ENCODE measurements around the gene TMEM154.

The TMEM154 gene

GRCh38 chr4:152693871-152694270, 14.1 kb upstream of the TMEM154 start:
- no peak for DNase-seq

DNA sequence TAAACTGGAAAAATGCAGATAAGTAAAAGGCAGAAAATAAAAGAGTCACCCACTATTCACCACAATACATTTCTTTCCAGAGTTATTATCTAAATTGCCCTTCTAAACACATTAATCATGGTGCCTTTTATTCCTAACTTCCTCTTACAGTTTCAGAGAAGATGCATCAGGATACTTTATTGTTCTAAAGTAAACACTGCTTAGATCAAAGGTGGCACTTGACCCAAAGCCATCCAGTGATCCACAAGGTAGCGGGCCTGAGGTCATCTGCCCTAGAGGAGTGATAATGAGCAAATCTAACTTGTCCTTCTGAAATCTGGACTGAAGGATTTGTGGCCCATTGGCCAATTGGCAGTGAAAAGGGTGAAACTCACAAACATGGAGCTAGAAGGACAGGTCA, 12.0 kb upstream of the TMEM154 start:
- DNase-seq: no peak

DNA sequence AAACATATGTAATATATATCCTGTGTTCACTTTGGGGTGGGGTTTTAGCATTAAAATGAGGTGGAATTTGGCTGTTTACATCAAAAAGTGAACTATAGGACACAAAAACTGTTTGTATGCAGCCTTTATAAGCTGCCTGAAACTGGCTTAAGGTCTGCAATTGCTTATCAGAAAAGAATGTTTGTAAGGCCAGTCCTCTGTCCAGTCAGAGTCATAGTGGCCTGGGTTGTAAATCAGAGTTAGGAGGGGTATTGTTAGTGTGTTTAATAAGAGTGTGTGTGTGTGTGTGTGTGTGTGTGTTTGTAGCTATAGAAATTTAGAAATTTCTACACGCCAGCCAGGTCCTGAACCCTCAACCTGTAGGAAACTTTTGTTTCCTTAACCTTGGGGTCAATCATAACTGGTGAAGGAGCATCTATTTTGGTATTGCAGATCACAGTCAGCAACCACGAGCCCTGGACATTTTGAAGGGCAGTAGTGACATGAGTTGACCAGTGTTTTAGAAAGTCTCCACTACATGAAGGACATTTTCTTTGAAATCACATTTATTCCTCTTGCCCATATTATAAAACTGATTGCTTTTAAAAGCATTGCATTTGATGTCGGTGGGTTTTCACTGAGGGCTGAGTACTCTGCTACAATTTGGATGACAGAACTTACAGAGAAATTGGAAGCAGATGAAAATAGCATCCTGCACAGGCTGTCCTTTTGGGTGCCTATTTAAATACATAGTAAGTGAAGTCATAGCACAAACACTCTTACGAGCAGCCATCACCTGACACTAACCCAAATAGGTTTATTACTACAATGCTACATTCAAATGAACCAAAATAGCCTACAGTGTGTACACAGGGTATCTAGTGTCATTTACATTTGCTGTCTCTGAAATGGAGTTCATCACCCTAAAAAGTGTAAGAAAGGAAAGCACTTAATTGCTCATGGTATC, 11.2 kb upstream of the TMEM154 start:
- DNase-seq: peak; percentile 19

DNA sequence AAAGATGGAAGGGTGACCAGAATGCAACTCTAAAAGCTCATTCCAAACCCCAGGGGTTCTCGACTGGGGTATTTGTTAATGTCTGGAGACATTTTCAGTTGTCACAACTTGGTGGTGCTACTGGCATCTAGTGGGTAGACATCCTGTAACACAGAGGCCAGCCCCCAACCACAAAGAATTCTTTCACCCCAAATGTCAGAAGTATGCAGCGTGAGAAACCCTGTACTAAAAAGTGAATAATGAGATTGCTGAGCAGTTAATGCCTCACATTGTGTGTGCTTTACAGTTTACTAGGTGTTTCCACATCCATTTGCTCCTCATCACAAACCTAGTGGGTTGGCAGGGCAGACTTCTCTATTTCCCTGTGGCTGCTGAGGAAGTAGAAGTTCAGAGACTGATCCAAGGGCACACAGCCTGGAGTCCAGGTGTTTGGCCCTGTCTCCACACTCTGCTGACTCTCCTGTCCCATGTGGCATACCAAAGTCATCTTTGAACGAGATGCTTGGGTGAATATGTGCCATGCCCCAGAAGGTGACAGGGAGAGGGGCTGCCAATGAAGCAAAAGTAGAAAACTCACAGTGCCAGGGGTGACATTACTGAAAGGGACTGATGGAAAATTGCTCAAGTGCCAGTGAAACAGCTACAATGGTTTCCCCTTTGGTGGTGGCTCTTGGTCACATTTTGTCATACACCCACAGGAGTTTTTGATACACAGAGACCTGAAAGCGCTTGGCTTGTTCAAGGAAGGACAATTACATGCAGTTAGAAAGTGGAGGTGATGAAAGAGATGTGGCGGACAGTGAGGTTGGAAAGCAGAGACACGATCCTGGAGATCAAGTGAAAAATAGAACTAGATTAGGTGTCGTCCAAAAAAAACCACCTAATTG, 10.1 kb upstream of the TMEM154 start:
- DNase-seq: no peak

- DNase-seq: no peak
Observed at GRCh38 chr4:152687974-152688599, 8.3 kb upstream of the TMEM154 start.

DNA sequence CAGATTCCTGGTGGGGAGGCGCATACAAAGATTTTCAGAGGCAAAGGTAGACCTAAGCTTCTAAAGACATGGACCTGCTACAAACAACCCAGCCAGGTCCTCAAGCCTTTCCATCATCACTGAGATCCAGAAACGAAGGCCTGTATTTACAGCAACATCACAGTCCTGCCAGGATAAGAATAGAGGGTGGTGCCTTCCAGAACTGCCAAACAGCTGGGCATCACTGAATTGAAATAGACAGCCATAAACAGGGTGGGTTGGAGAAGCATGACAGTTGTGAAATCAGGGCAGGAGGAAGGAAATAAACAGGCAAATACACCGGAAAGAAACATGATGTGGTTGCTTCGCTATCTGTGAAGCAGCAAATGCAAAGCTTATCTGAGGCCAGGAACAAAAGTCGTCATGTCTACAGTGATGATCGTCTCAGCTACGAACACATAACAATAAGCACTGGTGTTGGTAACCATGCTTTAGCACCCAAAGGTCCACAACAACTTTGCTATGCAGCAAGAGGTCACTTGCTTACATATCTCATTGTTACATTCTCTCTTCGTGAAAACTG, 6.7 kb upstream of the TMEM154 start:
- no peak for DNase-seq

- no peak for DNase-seq
Observed at GRCh38 chr4:152684587-152684986, 4.8 kb upstream of the TMEM154 start.

DNA sequence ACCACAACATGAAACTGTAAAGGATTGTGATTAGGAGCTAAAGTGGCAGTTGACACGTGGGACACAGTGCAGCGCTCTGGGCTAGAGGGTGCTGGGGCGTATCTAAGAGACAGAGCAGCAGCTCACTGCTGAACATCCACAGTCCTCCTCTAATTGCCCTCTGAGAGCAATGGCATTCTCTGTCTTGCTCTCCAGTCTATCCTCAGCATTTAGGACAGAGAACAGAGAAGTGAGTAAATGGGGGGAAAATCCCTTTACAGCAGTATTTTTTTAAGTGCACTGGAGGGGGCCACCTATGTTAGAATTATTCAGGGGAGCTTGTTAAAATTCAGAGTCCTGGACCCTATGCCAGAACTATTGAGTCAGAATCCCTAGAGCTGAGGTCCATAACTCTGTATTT, 4.2 kb upstream of the TMEM154 start:
- DNase-seq: no peak

- DNase-seq: no peak
Observed at GRCh38 chr4:152682143-152682941, 2.5 kb upstream of the TMEM154 start.

DNA sequence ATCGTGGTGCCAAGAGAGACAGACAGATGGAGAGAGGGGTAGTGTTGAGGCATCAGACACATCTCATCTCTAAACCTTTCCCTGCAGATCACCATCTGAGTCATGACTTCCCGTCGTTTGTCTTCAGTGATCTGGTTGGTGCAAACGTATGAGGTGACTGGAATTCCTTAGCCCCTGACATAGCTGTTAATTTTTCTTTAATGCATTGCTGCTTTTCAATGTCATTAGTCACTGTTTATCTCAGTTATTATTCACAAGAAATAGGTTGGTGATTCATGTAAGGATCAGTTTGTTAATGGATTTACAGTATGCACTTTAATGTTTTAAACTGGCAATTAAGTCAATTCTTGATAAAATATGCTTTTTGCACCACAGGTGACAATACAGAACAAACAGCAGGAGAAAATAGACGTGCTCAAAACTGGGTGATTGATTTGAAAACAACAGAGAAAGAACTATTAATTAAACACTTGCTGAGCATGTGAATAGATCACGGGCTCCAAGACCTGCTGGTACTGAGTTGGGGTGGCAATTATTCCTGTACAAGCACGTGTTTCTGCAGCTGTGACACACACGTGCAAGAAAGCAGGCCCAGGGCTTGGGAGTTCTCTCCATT, 1.3 kb upstream of the TMEM154 start:
- peak; percentile 73 for DNase-seq

- no peak for DNase-seq
Observed at GRCh38 chr4:152678841-152679240, 956 bp downstream of the TMEM154 start.

GRCh38 chr4:152677117-152677516, 2.7 kb downstream of the TMEM154 start:
- DNase-seq: no peak

DNA sequence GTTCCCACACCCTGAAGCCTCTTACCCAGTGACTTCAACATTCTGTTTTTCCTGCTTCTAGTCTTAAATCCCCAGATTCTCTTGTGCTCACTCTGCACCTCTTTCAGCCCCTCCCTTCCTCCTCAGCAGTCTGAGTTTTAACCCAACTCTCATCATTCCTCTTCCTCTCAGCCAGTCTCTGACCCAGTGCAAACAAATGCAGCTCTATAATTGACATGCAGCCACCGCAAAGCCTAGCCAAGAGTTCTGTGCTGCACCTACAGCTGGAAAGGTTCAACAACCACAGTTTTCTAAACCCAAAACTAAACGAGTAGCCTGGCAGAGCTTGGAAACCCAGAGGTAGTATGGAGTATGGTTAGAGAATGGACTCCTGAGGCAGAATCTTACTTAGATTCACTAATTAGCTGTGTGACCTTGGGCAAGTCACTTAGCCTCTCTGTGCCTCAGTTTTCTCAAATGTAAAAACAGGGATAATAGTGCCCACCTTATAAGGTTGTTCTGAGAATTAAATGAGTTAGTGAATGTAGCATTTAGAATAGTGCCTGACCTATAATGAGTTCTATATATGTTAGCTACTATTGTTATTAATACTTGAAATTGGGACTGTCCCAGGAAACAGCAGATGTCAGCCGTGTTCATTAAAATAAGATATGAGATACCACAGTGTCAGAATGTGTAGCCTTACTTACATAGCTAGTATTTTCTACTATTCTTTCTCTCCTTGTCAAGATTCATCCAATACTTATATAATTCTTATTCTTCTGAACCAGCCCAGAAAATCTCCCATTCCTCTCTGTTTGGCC, 3.5 kb downstream of the TMEM154 start:
- DNase-seq: no peak

DNA sequence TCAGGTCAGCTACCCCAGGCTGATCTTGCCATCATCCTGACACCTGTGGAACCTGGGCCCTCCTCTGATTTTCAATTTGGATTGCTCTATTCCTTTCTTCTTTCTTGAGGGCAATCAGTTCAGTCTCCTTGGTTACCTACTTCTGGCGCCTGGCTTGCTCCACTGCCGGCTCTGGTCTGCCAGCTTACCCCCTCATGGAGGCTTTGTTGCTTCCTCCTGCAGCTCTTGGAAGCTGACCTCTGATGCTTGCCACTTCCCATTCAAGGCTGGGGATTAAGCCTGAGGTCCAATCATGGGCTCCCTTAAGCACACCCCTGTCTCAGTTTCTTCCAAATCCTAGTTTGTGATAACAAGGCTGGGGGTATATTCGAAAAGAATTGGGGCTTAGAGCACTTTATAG, 5.4 kb downstream of the TMEM154 start:
- no peak for DNase-seq

GRCh38 chr4:152673489-152673888, 6.3 kb downstream of the TMEM154 start:
- no peak for DNase-seq

DNA sequence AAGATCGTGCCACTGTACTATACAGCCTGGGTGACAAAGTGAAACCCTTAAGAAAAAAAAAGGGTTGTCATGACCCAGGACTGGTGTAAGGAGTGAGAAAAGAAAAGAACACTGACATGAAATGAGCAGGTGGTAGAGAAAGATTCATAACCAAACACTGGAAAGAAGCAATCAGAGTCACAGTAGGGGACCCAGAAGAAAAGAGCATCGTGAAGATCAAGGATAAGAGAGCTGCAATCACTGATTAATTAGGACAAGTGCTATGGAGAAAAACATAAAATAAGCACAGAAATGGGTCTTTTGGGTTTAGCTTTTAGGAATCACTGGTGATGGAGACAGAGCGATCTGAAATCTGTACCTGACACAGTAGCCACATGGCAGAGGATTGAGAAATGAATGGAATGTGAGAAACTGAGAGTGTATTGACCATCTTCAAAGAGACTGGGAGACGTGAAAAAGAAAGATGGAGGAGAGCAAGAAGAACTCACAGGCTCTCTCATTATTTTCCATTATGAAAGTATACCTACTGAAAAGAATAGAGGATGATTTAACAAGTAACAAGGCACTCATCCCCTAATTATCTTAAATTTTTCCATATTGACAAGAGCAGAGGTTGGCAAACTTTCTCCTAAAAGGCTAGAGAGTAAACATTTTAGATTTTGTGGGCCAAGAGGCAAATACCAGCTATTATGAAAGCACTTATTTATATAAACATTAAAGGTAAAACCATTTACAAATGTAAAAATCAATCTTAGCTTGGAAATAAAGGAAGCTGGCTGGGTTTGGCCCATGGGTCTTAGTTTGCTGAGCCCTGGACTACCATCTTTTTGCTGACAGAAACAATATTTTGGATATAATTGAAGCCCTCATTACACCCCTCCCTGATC, 7.3 kb downstream of the TMEM154 start:
- peak; percentile 25 for DNase-seq

DNA sequence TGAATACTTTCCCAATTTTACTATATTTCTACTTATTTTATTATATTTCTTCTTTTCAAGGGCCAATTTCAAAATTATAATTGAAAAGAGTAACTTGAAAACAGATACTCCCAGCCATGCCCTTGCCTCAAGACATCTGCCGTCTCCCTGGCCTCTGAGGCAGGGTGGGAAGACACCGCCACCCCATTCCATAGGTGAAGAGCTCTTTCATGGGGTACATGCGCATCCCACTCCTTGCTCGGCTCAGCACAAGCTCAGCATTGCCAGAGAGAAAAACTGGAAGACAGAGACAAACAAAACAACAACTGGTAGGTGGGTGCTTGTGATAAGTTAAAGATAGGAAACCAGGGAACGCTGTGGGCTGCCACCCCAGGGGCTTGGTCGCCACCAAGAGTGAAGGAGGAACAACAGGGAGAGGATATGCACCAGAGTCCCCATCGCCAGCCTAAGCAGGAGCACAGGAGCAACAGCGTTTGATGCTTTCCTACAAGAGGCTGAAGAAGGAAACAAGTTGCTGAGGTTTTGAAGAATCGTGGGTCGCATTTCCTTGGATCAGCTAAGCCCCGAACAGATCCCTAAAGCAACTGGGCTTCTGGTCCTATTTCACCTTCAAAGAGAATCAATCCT, 11.3 kb downstream of the TMEM154 start:
- DNase-seq: no peak

- DNase-seq: no peak
Observed at GRCh38 chr4:152667781-152668180, 12.0 kb downstream of the TMEM154 start.

DNA sequence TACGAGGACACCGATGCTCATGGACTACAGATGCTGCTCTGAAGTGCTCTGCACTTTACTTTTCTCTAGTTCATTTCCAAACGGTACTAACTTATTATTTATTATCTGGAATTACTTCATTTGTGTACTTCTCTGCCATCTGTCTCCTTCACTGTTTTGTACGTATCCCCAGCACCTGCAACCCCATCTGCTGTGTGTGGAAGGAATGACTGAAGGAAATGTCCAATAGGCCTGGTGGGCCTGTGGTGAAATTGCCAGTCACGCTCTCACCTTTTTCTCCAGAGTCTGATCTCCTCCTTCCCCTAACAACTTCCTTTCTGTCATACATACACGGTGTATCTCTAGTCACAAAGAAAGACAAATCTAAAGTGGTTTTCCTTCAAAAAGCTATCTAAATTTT, 12.9 kb downstream of the TMEM154 start:
- no peak for DNase-seq

All from NCI-H2081 treated with DMSO at 0.1 percent for 48 hours (cell line).